D721Med (cell line): ENCODE results near the gene HTT-AS.

Experiments
- DNase-seq: peaks from one replicate; pipeline ENCODE4 v3.0.0; 2011; ENCODE audit warnings: low spot score; ENCODE audit not compliant: insufficient read length
- FAIRE-seq: peaks from 2 replicates; lab custom pipeline; 2011; peaks lifted over from hg19 to GRCh38; lab: Jason Lieb, UNC
- CTCF ChIP-seq: IDR thresholded peaks from 2 replicates; pipeline ENCODE4 v1.5.1; 2012; ENCODE audit warnings: mild to moderate bottlenecking, control low read depth; ENCODE audit not compliant: insufficient read depth; ENCODE audit errors: missing control alignments

HTT-AS gene

GRCh38 chr4:3047464-3048286 lies 26.7 kb downstream of the HTT-AS start:
- peak; percentile 84 for TF ChIP-seq CTCF
- FAIRE-seq (no peak), DNase-seq (no peak)

GRCh38 chr4:3046623-3047022 lies 27.7 kb downstream of the HTT-AS start:
- no peak for TF ChIP-seq CTCF
- FAIRE-seq (no peak), DNase-seq (no peak)

- FAIRE-seq, result no peak
- no peak for DNase-seq
- TF ChIP-seq CTCF, result no peak
These were observed 28.2 kb downstream of the HTT-AS start for GRCh38 chr4:3046162-3046561.

- no peak for DNase-seq
- TF ChIP-seq CTCF, result no peak
- no peak for FAIRE-seq
These were observed 29.2 kb downstream of the HTT-AS start for GRCh38 chr4:3044870-3045819.

- no peak for TF ChIP-seq CTCF
- no peak for DNase-seq
- no peak for FAIRE-seq
These were observed 30.9 kb downstream of the HTT-AS start for GRCh38 chr4:3043282-3044020.

- FAIRE-seq (no peak), DNase-seq (no peak)
- TF ChIP-seq CTCF, result no peak
These were observed 32.1 kb downstream of the HTT-AS start for GRCh38 chr4:3042226-3042625.
